Natural killer cell (primary cell): Measurements from ENCODE around the gene SPINK9. TPM values are rescaled to one million over a fixed set of nuclear protein-coding genes. Genes with fewer than 3 reads are reported as not detected.

Source experiments
- ATAC-seq, 3 donors: fragments of 150-1000 bp in 2 of 3; fragments of 200-7000 bp in 1 of 3; cut with Tn5 transposase; 1 replicate in 1 of 3; 2 replicates in 2 of 3; pipeline ENCODE4 v1.10.0; 2021; ENCODE audit warnings: mild to moderate bottlenecking in 2 of 3, moderate library complexity in 2 of 3
- DNase-seq, 2 donors: peaks; one replicate each; pipeline versions ENCODE4 v3.0.0 to v3.0.0-alpha.2; 2013 to 2021; ENCODE audit warnings: mixed read lengths in 1 of 2
- H3K27ac ChIP-seq: one replicate; pipeline ENCODE4 v1.5.1; 2013; ENCODE audit warnings: mild to moderate bottlenecking, low read length
- H3K27me3 ChIP-seq: one replicate; pipeline ENCODE4 v1.6.1; 2013; ENCODE audit warnings: low read length; ENCODE audit not compliant: control insufficient read depth, insufficient read depth
- H3K36me3 ChIP-seq: one replicate; pipeline ENCODE4 v1.6.1; 2013; ENCODE audit warnings: low read length; ENCODE audit not compliant: control insufficient read depth, insufficient read depth
- H3K4me1 ChIP-seq: one replicate; pipeline ENCODE4 v1.6.1; 2013; ENCODE audit warnings: low read length; ENCODE audit not compliant: control insufficient read depth, insufficient read depth
- H3K4me3 ChIP-seq: one replicate; pipeline ENCODE4 v1.5.1; 2013; ENCODE audit warnings: low read length
- H3K9me3 ChIP-seq: one replicate; pipeline ENCODE4 v1.6.1; 2013; ENCODE audit warnings: low read length; ENCODE audit not compliant: control insufficient read depth, insufficient read depth
- H3K27ac Mint-ChIP-seq, 2 donors: one replicate each; pipeline ENCODE4 v1.8.0; 2022; ENCODE audit warnings: mild to moderate bottlenecking in 2 of 2, mixed read lengths in 2 of 2, moderate library complexity in 1 of 2
- H3K27me3 Mint-ChIP-seq, 2 donors: one replicate each; pipeline ENCODE4 v1.8.0; 2022; ENCODE audit warnings: low read depth in 2 of 2, mixed read lengths in 2 of 2
- H3K36me3 Mint-ChIP-seq: one replicate; pipeline ENCODE4 v1.8.0; 2022; ENCODE audit warnings: mixed read lengths
- H3K4me1 Mint-ChIP-seq, 2 donors: one replicate each; pipeline ENCODE4 v1.8.0; 2022; ENCODE audit warnings: mixed read lengths in 2 of 2
- H3K4me3 Mint-ChIP-seq: one replicate; pipeline ENCODE4 v1.8.0; 2022; ENCODE audit warnings: mild to moderate bottlenecking, moderate library complexity, mixed read lengths
- H3K9me3 Mint-ChIP-seq, 2 donors: one replicate each; pipeline ENCODE4 v1.8.0; 2022; ENCODE audit warnings: mixed read lengths in 2 of 2
- WGBS: methylation state at CpG from one replicate; pipeline ENCODE4 v1.1.7; 2013; ENCODE audit warnings: missing lambda C conversion rate; ENCODE audit not compliant: insufficient coverage; 5-methylcytosine and 5-hydroxymethylcytosine counted together
- intact Hi-C: fragments of 100-400 bp; cut with micrococcal nuclease; formaldehyde crosslinking; loops from one replicate; pipeline ENCODE4 v1.14.2; 2022
- total RNA-seq, 4 donors: library from RNA; stranded (reverse); fragments of 120-200 nt in 1 of 4; gene quantifications; one replicate each; pipeline versions ENCODE4 v1.2.3 to v1.2.4, GENCODE V29; 2013 to 2022
- TF ChIP-seq, protein P1 (sequence below): fragments of 200-600 bp; IDR thresholded peaks from one replicate; pipeline ENCODE4 v1.8.0; 2022; ENCODE audit warnings: antibody characterized with exemption

SPINK9 gene, protein sequence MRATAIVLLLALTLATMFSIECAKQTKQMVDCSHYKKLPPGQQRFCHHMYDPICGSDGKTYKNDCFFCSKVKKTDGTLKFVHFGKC
- total RNA-seq, result not detected
- total RNA-seq (2013), result not detected

DNA sequence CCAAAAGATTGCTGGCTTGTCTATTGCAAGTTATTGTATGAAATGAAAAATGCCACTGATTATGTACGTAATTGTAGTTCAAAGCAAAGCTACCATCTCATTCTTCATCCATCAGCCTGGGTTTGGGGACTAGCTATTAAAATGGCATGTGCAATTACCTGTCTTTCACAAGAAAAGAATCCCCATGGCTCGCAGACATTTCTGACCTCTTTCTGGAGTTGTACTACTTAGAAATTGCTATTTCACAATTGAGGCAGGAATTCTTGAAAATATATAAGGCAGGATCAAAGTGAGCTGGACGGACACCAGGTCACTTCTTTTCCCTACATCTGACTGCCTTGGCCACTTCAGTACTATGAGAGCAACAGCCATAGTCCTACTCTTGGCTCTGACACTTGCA, at the start of gene SPINK9:
SPINK9 (plus strand) TSS at position 301 of the 400 bp plus-strand sequence; CDS start at position 356, 55 bp downstream.
- no peak within 1 kb of the TSS for H3K27ac Mint-ChIP-seq
- no peaks in the 10 kb centered on the region for H3K27me3 ChIP-seq
- no peaks in the 10 kb centered on the region for H3K36me3 Mint-ChIP-seq
- no peaks in the 10 kb centered on the region for H3K27me3 Mint-ChIP-seq
- no peak within 1 kb of the TSS for H3K4me3 Mint-ChIP-seq
- no peak within 1 kb of the TSS for H3K27ac ChIP-seq
- H3K4me3 ChIP-seq, result no peak within 1 kb of the TSS
- H3K36me3 ChIP-seq, result no peaks in the 10 kb centered on the region
- peaks cover 0 to 6% of the 10 kb centered on the region in 2 donors for H3K9me3 Mint-ChIP-seq
- DNase-seq (no peak), ATAC-seq (no peak)
- 88% methylated on average over 3 of the region's 3 CpGs for whole genome bisulfite sequencing
- H3K4me1 Mint-ChIP-seq, result no peaks in the 10 kb centered on the region
- H3K9me3 ChIP-seq, result no peaks in the 10 kb centered on the region
- intact Hi-C loops, result no loop called here
- TF ChIP-seq, protein P1, sequence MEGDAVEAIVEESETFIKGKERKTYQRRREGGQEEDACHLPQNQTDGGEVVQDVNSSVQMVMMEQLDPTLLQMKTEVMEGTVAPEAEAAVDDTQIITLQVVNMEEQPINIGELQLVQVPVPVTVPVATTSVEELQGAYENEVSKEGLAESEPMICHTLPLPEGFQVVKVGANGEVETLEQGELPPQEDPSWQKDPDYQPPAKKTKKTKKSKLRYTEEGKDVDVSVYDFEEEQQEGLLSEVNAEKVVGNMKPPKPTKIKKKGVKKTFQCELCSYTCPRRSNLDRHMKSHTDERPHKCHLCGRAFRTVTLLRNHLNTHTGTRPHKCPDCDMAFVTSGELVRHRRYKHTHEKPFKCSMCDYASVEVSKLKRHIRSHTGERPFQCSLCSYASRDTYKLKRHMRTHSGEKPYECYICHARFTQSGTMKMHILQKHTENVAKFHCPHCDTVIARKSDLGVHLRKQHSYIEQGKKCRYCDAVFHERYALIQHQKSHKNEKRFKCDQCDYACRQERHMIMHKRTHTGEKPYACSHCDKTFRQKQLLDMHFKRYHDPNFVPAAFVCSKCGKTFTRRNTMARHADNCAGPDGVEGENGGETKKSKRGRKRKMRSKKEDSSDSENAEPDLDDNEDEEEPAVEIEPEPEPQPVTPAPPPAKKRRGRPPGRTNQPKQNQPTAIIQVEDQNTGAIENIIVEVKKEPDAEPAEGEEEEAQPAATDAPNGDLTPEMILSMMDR, result no peak
- H3K4me1 ChIP-seq, result no peaks in the 10 kb centered on the region

DNA sequence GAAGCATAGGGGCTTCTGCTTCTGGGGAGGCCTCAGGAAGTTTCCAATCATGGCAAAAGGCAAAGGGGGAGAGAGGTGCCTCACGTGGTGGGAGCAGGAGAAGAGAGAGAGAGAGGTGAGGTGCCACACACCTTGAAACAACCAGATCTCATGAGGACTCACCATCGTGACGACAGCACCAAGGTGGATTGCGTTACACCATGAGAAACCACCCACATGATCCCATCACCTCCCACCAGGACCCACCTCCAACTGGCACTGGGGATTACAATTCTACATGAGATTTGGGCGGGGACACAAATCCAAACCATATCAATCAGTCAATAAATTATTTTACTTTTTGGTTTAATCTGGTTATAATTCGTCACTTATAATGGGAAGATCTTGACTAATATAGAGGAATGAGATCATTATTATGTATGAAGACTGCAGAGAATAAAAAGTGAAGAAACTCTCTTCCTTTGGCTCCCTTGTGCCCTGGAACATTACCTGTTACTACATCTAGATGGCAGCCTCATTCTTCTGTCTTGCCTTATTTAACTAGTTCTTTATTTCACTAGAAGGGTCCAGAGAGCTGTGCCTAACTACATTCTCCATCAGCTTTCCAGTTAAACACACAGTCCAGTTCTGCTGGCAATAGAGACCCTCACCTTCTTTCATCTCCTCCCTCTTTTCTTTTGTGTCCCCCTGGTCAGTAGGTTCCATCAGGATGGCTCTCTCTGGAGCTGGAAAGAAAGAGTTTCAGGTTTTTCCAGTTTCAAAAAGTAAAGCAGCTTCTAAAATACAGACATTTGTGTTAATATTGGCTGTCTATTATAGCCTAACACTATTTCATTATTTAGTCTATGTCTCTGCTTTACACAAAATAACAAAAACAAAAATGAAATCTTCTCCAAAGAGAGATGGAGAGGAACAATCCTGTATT, 44.8 kb upstream of the SPINK9 start:
- no peaks in the 10 kb centered on the region for H3K4me1 ChIP-seq
- H3K27ac Mint-ChIP-seq, result no peak overlapping the region
- no peak overlapping the region for H3K4me3 Mint-ChIP-seq
- intact Hi-C loops, result no loop called here
- no peaks in the 10 kb centered on the region for H3K9me3 ChIP-seq
- H3K36me3 ChIP-seq, result no peaks in the 10 kb centered on the region
- H3K27ac ChIP-seq, result no peak overlapping the region
- no peak overlapping the region for H3K4me3 ChIP-seq
- TF ChIP-seq, protein P1, result no peak
- 64% methylated on average over 4 of the region's 6 CpGs for WGBS
- no peaks in the 10 kb centered on the region for H3K36me3 Mint-ChIP-seq
- no peaks in the 10 kb centered on the region for H3K4me1 Mint-ChIP-seq
- no peaks in the 10 kb centered on the region for H3K27me3 ChIP-seq
- peak in 1 of 2 donors; percentile 25 for DNase-seq
- H3K27me3 Mint-ChIP-seq, result peaks cover 3 to 7% of the 10 kb centered on the region in 2 donors
- ATAC-seq, result no peak
- no peaks in the 10 kb centered on the region for H3K9me3 Mint-ChIP-seq

DNA sequence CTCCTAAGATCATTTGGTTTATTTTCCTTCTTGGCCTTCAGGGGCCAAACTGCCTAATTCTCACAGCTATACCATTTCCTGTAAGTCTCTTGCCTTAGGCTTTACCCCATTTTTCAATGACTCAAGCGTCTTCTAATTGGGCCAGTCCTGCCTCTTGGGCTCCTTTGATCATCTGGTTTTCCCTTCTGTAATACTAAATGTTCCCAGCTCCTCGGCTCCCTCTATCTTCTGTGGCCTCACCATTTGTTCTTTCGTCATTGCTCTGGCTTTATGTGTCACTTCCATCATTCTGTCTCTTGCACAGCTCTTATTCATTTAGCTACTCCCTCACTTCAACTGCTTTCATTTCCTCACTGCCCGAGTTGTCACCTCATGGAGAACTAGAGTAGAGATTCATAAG, 37.6 kb upstream of the SPINK9 start:
- Histone ChIP-seq H3K27me3 (no peaks in the 10 kb centered on the region), H3K4me1 (no peaks in the 10 kb centered on the region), H3K36me3 (no peaks in the 10 kb centered on the region), H3K9me3 (no peaks in the 10 kb centered on the region), H3K4me3 (no peak overlapping the region), H3K27ac (no peak overlapping the region)
- 85% methylated on average over 4 of the region's 4 CpGs for WGBS
- Mint-ChIP-seq H3K9me3 (no peaks in the 10 kb centered on the region), H3K4me1 (no peaks in the 10 kb centered on the region), H3K4me3 (no peak overlapping the region), H3K27ac (no peak overlapping the region), H3K27me3 (no peaks in the 10 kb centered on the region), H3K36me3 (no peaks in the 10 kb centered on the region)
- TF ChIP-seq, protein P1, result no peak
- intact Hi-C loops, result no loop called here
- ATAC-seq (no peak), DNase-seq (no peak)
